Measurements from ENCODE around the gene PBX2. TPM values are rescaled to one million over a fixed set of nuclear protein-coding genes. Genes with fewer than 3 reads are reported as not detected.

The PBX2 gene
- total RNA-seq, 2 donors from 2014 or later: 61.5 to 102 TPM

- Histone ChIP-seq H3K36me3 (no peaks in the 10 kb centered on the region), H3K27me3 (replicated peaks; ENCODE audit: insufficient read depth) (no peaks in the 10 kb centered on the region), H3K27ac (no peak overlapping the region), H3K4me3 (no peak overlapping the region), H3K4me1 (replicated peaks) (no peaks in the 10 kb centered on the region), H3K9me3 (no peaks in the 10 kb centered on the region)
- TF ChIP-seq, protein P1, sequence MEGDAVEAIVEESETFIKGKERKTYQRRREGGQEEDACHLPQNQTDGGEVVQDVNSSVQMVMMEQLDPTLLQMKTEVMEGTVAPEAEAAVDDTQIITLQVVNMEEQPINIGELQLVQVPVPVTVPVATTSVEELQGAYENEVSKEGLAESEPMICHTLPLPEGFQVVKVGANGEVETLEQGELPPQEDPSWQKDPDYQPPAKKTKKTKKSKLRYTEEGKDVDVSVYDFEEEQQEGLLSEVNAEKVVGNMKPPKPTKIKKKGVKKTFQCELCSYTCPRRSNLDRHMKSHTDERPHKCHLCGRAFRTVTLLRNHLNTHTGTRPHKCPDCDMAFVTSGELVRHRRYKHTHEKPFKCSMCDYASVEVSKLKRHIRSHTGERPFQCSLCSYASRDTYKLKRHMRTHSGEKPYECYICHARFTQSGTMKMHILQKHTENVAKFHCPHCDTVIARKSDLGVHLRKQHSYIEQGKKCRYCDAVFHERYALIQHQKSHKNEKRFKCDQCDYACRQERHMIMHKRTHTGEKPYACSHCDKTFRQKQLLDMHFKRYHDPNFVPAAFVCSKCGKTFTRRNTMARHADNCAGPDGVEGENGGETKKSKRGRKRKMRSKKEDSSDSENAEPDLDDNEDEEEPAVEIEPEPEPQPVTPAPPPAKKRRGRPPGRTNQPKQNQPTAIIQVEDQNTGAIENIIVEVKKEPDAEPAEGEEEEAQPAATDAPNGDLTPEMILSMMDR (IDR thresholded peaks at IDR 0.05): no peak
- TF ChIP-seq POLR2AphosphoS5 (IDR thresholded peaks at IDR 0.05) (no peak), POLR2A (IDR thresholded peaks at IDR 0.05) (no peak)
- WGBS: 93% methylated on average over 11 of the region's 11 CpGs
- intact Hi-C loops (cut with DNase I): no loop called here
- no peak for DNase-seq (ENCODE audit: low spot score)
Measured at GRCh38 chr6:32216998-32217397, 27.0 kb upstream of the PBX2 start.

DNA sequence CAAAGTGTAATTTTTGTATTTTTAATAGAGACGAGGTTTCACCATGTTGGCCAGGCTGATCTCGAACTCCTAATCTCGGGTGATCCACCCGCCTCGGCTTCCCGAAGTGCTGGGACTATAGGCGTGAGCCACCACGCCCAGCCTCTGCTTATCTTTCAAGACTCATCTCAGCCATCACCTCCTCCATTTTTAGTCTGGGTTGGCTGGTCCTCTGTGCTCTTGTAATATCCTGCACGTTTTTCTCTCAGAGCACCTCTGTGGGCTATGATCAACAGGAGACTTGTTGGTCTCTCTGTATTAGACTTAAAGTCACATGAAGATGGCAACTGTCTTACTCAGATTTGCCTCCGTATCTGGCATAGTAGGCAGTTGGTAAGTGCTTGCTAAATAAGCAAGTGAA, 26.3 kb upstream of the PBX2 start:
- no peaks in the 10 kb centered on the region for H3K36me3 ChIP-seq
- WGBS: 85% methylated on average over 10 of the region's 10 CpGs
- no peak overlapping the region for H3K4me3 ChIP-seq
- intact Hi-C loops (cut with DNase I): no loop called here
- no peaks in the 10 kb centered on the region for H3K4me1 ChIP-seq (replicated peaks)
- DNase-seq (ENCODE audit: low spot score): no peak
- H3K27me3 ChIP-seq (replicated peaks; ENCODE audit: insufficient read depth): no peaks in the 10 kb centered on the region
- no peak for TF ChIP-seq POLR2AphosphoS5 (IDR thresholded peaks at IDR 0.05)
- TF ChIP-seq, protein P1 (IDR thresholded peaks at IDR 0.05): no peak
- TF ChIP-seq POLR2A (IDR thresholded peaks at IDR 0.05): no peak
- no peaks in the 10 kb centered on the region for H3K9me3 ChIP-seq
- no peak overlapping the region for H3K27ac ChIP-seq

DNA sequence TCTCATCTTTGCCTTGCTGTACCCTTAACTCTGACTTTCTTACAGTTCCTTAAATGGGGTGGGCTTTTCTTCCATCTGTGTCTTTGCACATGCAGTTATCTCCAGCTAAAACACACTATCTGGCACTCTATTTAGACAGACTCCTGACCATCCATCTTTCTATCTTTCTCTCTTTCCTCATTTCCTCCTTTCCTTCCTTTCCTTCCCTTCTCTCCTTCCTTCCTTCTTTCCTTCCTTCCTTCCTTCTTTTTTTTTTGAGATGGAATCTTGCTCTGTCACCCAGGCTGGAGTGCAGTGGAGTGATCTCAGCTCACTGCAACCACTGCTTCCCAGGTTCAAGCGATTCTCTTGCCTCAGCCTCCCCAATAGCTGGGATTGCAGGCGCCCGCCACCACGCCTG, 25.6 kb upstream of the PBX2 start:
- Histone ChIP-seq H3K9me3 (no peaks in the 10 kb centered on the region), H3K4me3 (no peak overlapping the region), H3K36me3 (no peaks in the 10 kb centered on the region), H3K27me3 (replicated peaks; ENCODE audit: insufficient read depth) (no peaks in the 10 kb centered on the region), H3K4me1 (replicated peaks) (no peaks in the 10 kb centered on the region), H3K27ac (no peak overlapping the region)
- intact Hi-C loops (cut with DNase I): no loop called here
- DNase-seq (ENCODE audit: low spot score): no peak
- WGBS: 98% methylated on average over 4 of the region's 4 CpGs
- TF ChIP-seq POLR2AphosphoS5 (IDR thresholded peaks at IDR 0.05) (no peak), POLR2A (IDR thresholded peaks at IDR 0.05) (no peak)
- TF ChIP-seq, protein P1 (IDR thresholded peaks at IDR 0.05): no peak

DNA sequence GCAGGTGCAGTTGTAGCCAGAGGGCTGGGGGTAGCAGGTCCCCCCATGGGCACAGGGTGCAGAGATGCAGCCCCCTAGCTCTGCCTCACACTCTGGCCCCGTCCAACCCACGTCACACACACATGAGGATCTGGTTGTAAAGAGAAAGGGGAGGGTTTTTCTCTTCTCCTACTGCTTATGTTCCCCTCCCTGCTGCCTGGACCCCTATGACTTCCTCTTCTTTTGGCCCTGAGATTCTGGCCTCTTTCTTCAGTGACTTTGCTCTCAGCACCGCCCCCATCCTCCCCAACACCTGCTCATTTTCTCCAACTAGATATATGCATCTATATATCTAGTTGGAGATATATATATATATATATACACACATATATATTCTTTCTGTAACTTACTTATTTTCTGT, 24.1 kb upstream of the PBX2 start:
- H3K9me3 ChIP-seq: no peaks in the 10 kb centered on the region
- DNase-seq (ENCODE audit: low spot score): no peak
- H3K36me3 ChIP-seq: no peaks in the 10 kb centered on the region
- no peak for TF ChIP-seq POLR2A (IDR thresholded peaks at IDR 0.05)
- TF ChIP-seq, protein P1 (IDR thresholded peaks at IDR 0.05): no peak
- no peak for TF ChIP-seq POLR2AphosphoS5 (IDR thresholded peaks at IDR 0.05)
- no peaks in the 10 kb centered on the region for H3K4me1 ChIP-seq (replicated peaks)
- intact Hi-C loops (cut with DNase I): no loop called here
- H3K27ac ChIP-seq: no peak overlapping the region
- H3K27me3 ChIP-seq (replicated peaks; ENCODE audit: insufficient read depth): no peaks in the 10 kb centered on the region
- H3K4me3 ChIP-seq: no peak overlapping the region
- 82% methylated on average over 3 of the region's 3 CpGs for WGBS

- H3K36me3 ChIP-seq: no peaks in the 10 kb centered on the region
- no peaks in the 10 kb centered on the region for H3K4me1 ChIP-seq (replicated peaks)
- no peak for DNase-seq (ENCODE audit: low spot score)
- intact Hi-C loops (cut with DNase I): no loop called here
- no peaks in the 10 kb centered on the region for H3K9me3 ChIP-seq
- 85% methylated on average over 6 of the region's 6 CpGs for WGBS
- no peak for TF ChIP-seq POLR2AphosphoS5 (IDR thresholded peaks at IDR 0.05)
- no peaks in the 10 kb centered on the region for H3K27me3 ChIP-seq (replicated peaks; ENCODE audit: insufficient read depth)
- H3K4me3 ChIP-seq: no peak overlapping the region
- H3K27ac ChIP-seq: no peak overlapping the region
Measured at GRCh38 chr6:32213649-32214048, 23.6 kb upstream of the PBX2 start.

Measured in prostate gland (tissue), 2 donors.